GM12874 (cell line): ENCODE data around the gene PPP3CA.

Experiments used
- CTCF ChIP-seq: IDR thresholded peaks from 2 replicates; pipeline ENCODE4 v1.5.1; 2011; ENCODE audit warnings: low read depth, mild to moderate bottlenecking, control low read depth, low read length, moderate library complexity; ENCODE audit not compliant: insufficient read depth

PPP3CA gene

GRCh38 chr4:101019313-101019712 lies 328.0 kb downstream of the PPP3CA start:
- TF ChIP-seq CTCF, result no peak

- no peak for TF ChIP-seq CTCF
These were observed 328.5 kb downstream of the PPP3CA start for GRCh38 chr4:101018836-101019235.

- no peak for TF ChIP-seq CTCF
These were observed 332.9 kb downstream of the PPP3CA start for GRCh38 chr4:101014417-101014816.

GRCh38 chr4:101010987-101011386 lies 336.3 kb downstream of the PPP3CA start:
- no peak for TF ChIP-seq CTCF

- no peak for TF ChIP-seq CTCF
These were observed 337.9 kb downstream of the PPP3CA start for GRCh38 chr4:101009471-101009870.

GRCh38 chr4:101008503-101008902 lies 338.8 kb downstream of the PPP3CA start:
- no peak for TF ChIP-seq CTCF

GRCh38 chr4:101005659-101006058 lies 341.7 kb downstream of the PPP3CA start:
- no peak for TF ChIP-seq CTCF

GRCh38 chr4:101000496-101000895 lies 346.8 kb downstream of the PPP3CA start:
- no peak for TF ChIP-seq CTCF
